HepG2 (cell line): ENCODE measurements around the gene MYLK3. TPM values are rescaled to one million over a fixed set of nuclear protein-coding genes. Genes with fewer than 3 reads are reported as not detected.
A peak's percentile ranks its signal among the peaks of the same experiment; 100 is the strongest.

ENCODE experiments used
- ATAC-seq: fragments of 200-7000 bp; cut with Tn5 transposase; 3 replicates; pipeline ENCODE4 v1.9.1; 2020; ENCODE audit warnings: mild to moderate bottlenecking, moderate library complexity
- BruUV-seq: library from RNA; stranded (reverse); fragments of 400-500 nt; replicated peaks from 2 replicates; lab custom pipeline; 2021; lab: Mats Ljungman, UMichigan
- CTCF ChIA-PET: fragments of 300-600 bp; formaldehyde crosslinking; extraction: SDS; loops from one replicate; lab custom pipeline; 2021; ENCODE audit warnings: low total read pairs, inconsistent platforms, low intra/inter-chr PET ratio; lab: Yijun Ruan, JAX
- POLR2A ChIA-PET: fragments of 350-600 bp; sonication (Branson Sonifier 250); formaldehyde crosslinking; loops from one replicate; lab custom pipeline; 2020; ENCODE audit warnings: antibody characterized with exemption, inconsistent platforms; lab: Yijun Ruan, JAX
- DNase-seq: peaks from one replicate; pipeline ENCODE4 v3.0.0-alpha.2; 2015; ENCODE audit warnings: low spot score
- FAIRE-seq: peaks from 3 replicates; lab custom pipeline; 2011; peaks lifted over from hg19 to GRCh38; lab: Jason Lieb, UNC
- H2AFZ ChIP-seq: one replicate; pipeline ENCODE4 v1.6.1; 2011; ENCODE audit warnings: low read length, inconsistent platforms
- H3K27ac ChIP-seq: fragments of 300-600 bp; 3 replicates; pipeline ENCODE4 v1.8.0; 2011; ENCODE audit warnings: mixed run types, mild to moderate bottlenecking, mixed read lengths, low read length, inconsistent platforms; ENCODE audit not compliant: insufficient read depth; ENCODE audit errors: extremely low read length
- H3K27me3 ChIP-seq, 2 experiments: fragments of 200-600 bp in 1 of 2; 2 replicates in 1 of 2; 3 replicates in 1 of 2; pipeline versions ENCODE4 v1.6.0 to v1.8.0; 2011; ENCODE audit warnings: low read length in 2 of 2, mild to moderate bottlenecking in 2 of 2, moderate library complexity in 2 of 2, inconsistent platforms in 1 of 2; ENCODE audit not compliant: insufficient read depth in 2 of 2, control insufficient read depth in 1 of 2
- H3K36me3 ChIP-seq, 2 experiments: fragments of 200-600 bp in 1 of 2; replicated peaks in 1 of 2; 2 replicates in 1 of 2; 3 replicates in 1 of 2; pipeline versions ENCODE4 v1.5.1 to v1.8.0; 2011; ENCODE audit warnings: low read length in 2 of 2, inconsistent platforms in 1 of 2; ENCODE audit not compliant: insufficient read depth in 2 of 2, control insufficient read depth in 1 of 2
- H3K4me1 ChIP-seq: 2 replicates; pipeline ENCODE4 v1.5.1; 2012; ENCODE audit warnings: low read length, inconsistent platforms; ENCODE audit not compliant: insufficient read depth
- H3K4me2 ChIP-seq: 2 replicates; pipeline ENCODE4 v1.6.0; 2011; ENCODE audit warnings: low read depth, low read length, inconsistent platforms
- H3K4me3 ChIP-seq, 3 experiments: fragments of 200-600 bp in 1 of 3; sonication (generic), shearing (Covaris generic) in 1 of 3; replicated peaks in 1 of 3; 2 replicates each; pipeline ENCODE4 v1.5.1; 2011 to 2016; ENCODE audit warnings: low read length in 3 of 3, inconsistent platforms in 2 of 3, low read depth in 2 of 3, mild to moderate bottlenecking in 2 of 3, control low read depth in 1 of 3, mixed read lengths in 1 of 3; ENCODE audit not compliant: insufficient read depth in 1 of 3
- H3K79me2 ChIP-seq: one replicate; pipeline ENCODE4 v1.6.1; 2011; ENCODE audit warnings: low read length, inconsistent platforms; ENCODE audit not compliant: insufficient read depth
- H3K9ac ChIP-seq: 2 replicates; pipeline ENCODE4 v1.6.0; 2011; ENCODE audit warnings: mild to moderate bottlenecking, low read depth, low read length, inconsistent platforms; ENCODE audit not compliant: insufficient read depth
- H3K9me3 ChIP-seq: 2 replicates; pipeline ENCODE4 v1.5.1; 2012; ENCODE audit warnings: mild to moderate bottlenecking, low read length
- H4K20me1 ChIP-seq: 2 replicates; pipeline ENCODE4 v1.6.0; 2011; ENCODE audit warnings: inconsistent platforms, mild to moderate bottlenecking, low read length, moderate library complexity; ENCODE audit not compliant: insufficient read depth
- HNF4A ChIP-seq: sonication (generic); formaldehyde crosslinking; IDR thresholded peaks from 2 replicates; pipeline ENCODE4 v1.4.0; 2020; ENCODE audit warnings: missing genetic modification reagents
- MBD4 ChIP-seq: IDR thresholded peaks from 2 replicates; pipeline ENCODE4 v1.6.1; 2012; ENCODE audit warnings: low read length, inconsistent platforms, borderline replicate concordance
- WGBS: methylation state at CpG from one replicate; pipeline ENCODE4 v1.1.6; 2017; ENCODE audit warnings: low lambda C conversion rate; 5-methylcytosine and 5-hydroxymethylcytosine counted together
- in situ Hi-C: cut with HindIII; loops from 2 replicates; pipeline ENCODE4 v1.10.0; 2017; ENCODE audit warnings: low pct_unique_long_range_greater_than_20kb; ENCODE audit not compliant: extremely low pct_ligation_motif_present
- intact Hi-C: fragments of 100-400 bp; cut with micrococcal nuclease; formaldehyde crosslinking; loops from one replicate; pipeline ENCODE4 v1.10.0; 2022; ENCODE audit not compliant: unreplicated experiment
- polyA plus RNA-seq, 8 experiments: library from polyadenylated mRNA; depleted of rRNA in 3 of 8; stranded (reverse) in 7 of 8; unstranded in 1 of 8; fragments of >200 nt; fragmentation: Illumina TruSeq in 4 of 8; extraction: Trizol in 4 of 8; gene quantifications; 2 replicates each; pipeline versions ENCODE4 v1.2.1 to v1.2.3, GENCODE V29; 2011 to 2016; ENCODE audit warnings: low read depth in 4 of 8, missing spikeins in 1 of 8, mixed read lengths in 1 of 8; ENCODE audit not compliant: insufficient read depth in 1 of 8
- total RNA-seq, 5 experiments: library from RNA; depleted of rRNA; stranded (reverse); fragments of >200 nt; fragmentation: Illumina TruSeq; extraction: Trizol; gene quantifications; 2 replicates each; pipeline ENCODE4 v1.2.3, GENCODE V29; 2016; ENCODE audit warnings: low read depth in 1 of 5
- TF ChIP-seq, protein P1 (sequence below): sonication (generic); formaldehyde crosslinking; IDR thresholded peaks from 2 replicates; pipeline ENCODE4 v1.4.0; 2020; ENCODE audit warnings: mild to moderate bottlenecking, low read depth, missing genetic modification reagents

The MYLK3 gene
- total and polyA plus RNA-seq, 2 of the 13 experiments (the other 11 are each of a cell fraction or from before 2014, with no cell fraction given) = 0.04 to 0.18 TPM

DNA sequence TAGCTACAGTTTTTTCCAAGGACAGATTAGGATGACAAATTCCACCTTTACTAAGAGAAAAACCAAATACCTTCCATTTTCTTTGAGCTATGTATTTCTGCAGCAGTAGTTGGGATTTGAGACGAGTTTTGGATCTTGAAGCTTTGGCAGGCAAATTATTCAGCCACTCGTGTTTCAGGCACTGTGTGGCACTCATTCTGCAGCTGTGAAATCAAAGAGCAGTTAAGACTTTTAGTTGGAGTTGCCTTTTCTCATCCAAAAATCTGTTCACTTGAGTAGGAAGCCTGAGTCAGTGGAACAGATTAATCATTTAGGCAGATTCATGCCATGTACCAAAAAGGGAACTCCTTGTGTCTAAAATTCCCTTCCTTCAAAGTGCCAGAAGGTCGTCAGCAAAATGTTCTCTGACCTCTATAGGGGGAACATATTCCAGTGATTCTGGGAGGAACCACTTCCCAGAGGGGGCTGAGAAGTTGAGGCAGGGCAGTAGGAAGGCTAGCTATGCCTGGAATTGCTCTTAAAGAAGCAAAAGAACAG lies 38.6 kb downstream of the MYLK3 start:
- no peak overlapping the region for H3K4me3 ChIP-seq
- no peak for TF ChIP-seq MBD4
- H3K79me2 ChIP-seq = no peaks in the 10 kb centered on the region
- H2AFZ ChIP-seq = no peak overlapping the region
- POLR2A ChIA-PET = no interaction called here
- H3K4me2 ChIP-seq = no peak overlapping the region
- peaks cover 0 to 4% of the 10 kb centered on the region in 2 experiments; a peak in 1 of 5 replicates for H3K27me3 ChIP-seq
- FAIRE-seq = no peak
- in situ Hi-C loops (no loop called here), intact Hi-C loops (no loop called here)
- no TSS peak for BruUV-seq
- no peaks in the 10 kb centered on the region for H4K20me1 ChIP-seq
- H3K36me3 ChIP-seq = no peaks in the 10 kb centered on the region
- CTCF ChIA-PET = no interaction called here
- no peaks in the 10 kb centered on the region for H3K9me3 ChIP-seq
- H3K4me1 ChIP-seq = peaks cover 18% of the 10 kb centered on the region
- ATAC-seq = no peak
- 14% methylated on average over 3 of the region's 3 CpGs for WGBS
- no peak overlapping the region for H3K27ac ChIP-seq
- no peak overlapping the region for H3K9ac ChIP-seq
- DNase-seq = no peak

DNA sequence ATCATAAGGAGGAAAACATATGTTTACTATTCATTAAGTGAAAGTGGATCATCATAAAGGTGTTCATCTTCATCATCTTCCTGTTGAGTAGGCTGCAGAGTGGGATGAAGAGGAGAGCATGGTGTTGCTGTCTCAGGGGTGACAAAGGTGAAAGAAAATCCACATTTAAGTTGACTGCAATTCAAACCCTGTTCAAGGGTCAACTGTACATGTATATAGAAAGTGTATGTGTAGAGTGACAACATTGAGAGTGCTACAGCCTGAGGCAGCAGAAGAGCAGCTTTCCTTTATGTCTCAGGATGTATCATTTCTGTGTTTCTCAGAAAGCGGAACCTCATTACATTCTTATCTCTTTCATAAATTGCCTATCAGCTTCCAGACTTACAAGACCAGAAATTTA lies 41.5 kb downstream of the MYLK3 start:
- H3K27ac ChIP-seq = no peak overlapping the region
- H3K79me2 ChIP-seq = no peaks in the 10 kb centered on the region
- ChIA-PET POLR2A (no interaction called here), CTCF (no interaction called here)
- no peaks in the 10 kb centered on the region for H3K36me3 ChIP-seq
- no peak for FAIRE-seq
- no peaks in the 10 kb centered on the region for H4K20me1 ChIP-seq
- ATAC-seq = peak; percentile 66
- no peaks in the 10 kb centered on the region for H3K9me3 ChIP-seq
- TF ChIP-seq, protein P1, sequence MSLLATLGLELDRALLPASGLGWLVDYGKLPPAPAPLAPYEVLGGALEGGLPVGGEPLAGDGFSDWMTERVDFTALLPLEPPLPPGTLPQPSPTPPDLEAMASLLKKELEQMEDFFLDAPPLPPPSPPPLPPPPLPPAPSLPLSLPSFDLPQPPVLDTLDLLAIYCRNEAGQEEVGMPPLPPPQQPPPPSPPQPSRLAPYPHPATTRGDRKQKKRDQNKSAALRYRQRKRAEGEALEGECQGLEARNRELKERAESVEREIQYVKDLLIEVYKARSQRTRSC (CRISPR knock-in tag) = no peak
- TF ChIP-seq HNF4A (CRISPR knock-in tag) = 0 out of 2 replicates have a peak, but pooled peaks have one; percentile 19
- 0% methylated on average over 1 of the region's 1 CpG for whole genome bisulfite sequencing
- H3K9ac ChIP-seq = no peak overlapping the region
- no peak overlapping the region for H3K4me2 ChIP-seq
- no peak overlapping the region for H2AFZ ChIP-seq
- peaks cover 17% of the 10 kb centered on the region for H3K4me1 ChIP-seq
- no peaks in the 10 kb centered on the region for H3K27me3 ChIP-seq
- in situ Hi-C loops = no loop called here
- H3K4me3 ChIP-seq = no peak overlapping the region
- no peak for DNase-seq
- intact Hi-C loops = no loop called here
- no TSS peak for BruUV-seq
